ENCODE data around the gene TARDBP.
"Not testable (repeated sequence)": the region's sequence is repeated elsewhere in the genome, so short reads cannot be mapped to it uniquely, and the experiment has no call there.

Gene TARDBP

DNA sequence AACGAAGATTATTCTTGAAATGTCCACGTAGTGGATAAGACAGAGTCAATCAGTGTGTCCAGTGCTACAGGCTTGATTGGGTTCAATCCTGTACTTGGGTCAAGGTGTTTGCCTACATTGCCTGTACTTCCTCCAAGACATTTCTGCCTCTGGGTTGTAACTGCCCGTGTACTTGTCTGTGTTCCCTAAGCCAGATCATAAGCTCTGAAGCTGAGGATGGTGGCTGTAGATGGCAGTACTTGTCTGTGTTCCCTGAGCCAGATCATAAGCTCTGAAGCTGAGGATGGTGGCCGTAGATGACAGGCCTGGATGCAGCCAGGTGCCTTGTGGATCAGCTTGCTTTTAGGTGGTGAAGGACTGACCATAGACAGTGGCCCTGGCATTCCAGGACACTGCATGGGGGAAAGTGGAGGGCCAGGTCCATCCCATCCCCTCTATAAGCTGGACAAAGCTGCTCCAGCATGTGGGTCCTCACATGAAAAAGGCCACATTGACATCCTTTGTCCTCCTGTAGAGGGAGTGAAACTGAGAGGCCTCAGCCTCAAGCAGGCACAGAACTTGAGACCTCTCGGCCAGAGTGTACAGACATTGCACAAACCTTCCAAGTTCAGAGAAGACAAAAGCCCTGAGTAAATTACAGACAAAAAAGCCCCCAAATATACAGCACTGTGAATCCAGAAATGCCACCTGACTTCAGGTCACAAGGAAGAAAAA, 49.4 kb downstream of the TARDBP start:
- POLR2A ChIA-PET = interaction anchor here (0.8 kb wide), 1 partner anchor 9 kb away, joined by 3 read pairs; no protein-coding TSS in a partner anchor
- DNase-seq (ENCODE audit: extremely low spot score) = no peak
- TF ChIP-seq CTCF (IDR thresholded peaks at IDR 0.05; ENCODE audit: control extremely low read depth, extremely low read depth, low read depth, missing control alignments) = no peak
- CTCF ChIA-PET = interaction anchor here (1.2 to 5.3 kb wide), 3 partner anchors 10 to 23 kb away, joined by 3 to 63 read pairs (median 39); no protein-coding TSS in a partner anchor

GRCh38 chr1:11062965-11063401, 50.5 kb downstream of the TARDBP start:
- TF ChIP-seq CTCF (IDR thresholded peaks at IDR 0.05; ENCODE audit: control extremely low read depth, extremely low read depth, low read depth, missing control alignments) = no peak
- DNase-seq (ENCODE audit: extremely low spot score) = peak; percentile 71
- CTCF ChIA-PET = interaction anchor here (5.3 kb wide), 2 partner anchors 10 to 25 kb away, joined by 39 to 63 read pairs; no protein-coding TSS in a partner anchor
- POLR2A ChIA-PET = no interaction called here

GRCh38 chr1:11063937-11064537, 51.6 kb downstream of the TARDBP start:
- CTCF ChIA-PET = interaction anchor here (5.3 kb wide), 2 partner anchors 8 to 26 kb away, joined by 39 to 63 read pairs; no protein-coding TSS in a partner anchor
- POLR2A ChIA-PET; DNase-seq (ENCODE audit: extremely low spot score): not testable (repeated sequence)

DNA sequence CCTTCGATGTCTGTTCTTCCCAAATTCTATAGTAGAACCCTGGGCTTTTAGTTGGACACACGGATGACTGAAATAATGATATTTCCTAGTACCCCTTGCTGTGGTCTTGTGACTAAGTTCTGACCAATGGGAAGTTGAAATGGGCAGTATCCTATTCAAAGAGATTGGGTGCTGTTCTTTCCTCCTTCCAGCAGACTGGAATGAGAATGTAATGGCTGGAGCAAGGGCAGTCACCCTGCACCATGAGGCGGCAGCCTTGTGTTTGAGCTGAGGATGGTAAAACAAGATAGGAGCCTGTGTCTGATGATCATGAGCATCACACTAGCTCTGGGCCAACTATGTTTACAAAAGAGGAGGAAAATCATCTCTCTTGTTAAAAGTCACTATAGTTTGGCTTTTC, 52.5 kb downstream of the TARDBP start:
- DNase-seq (ENCODE audit: extremely low spot score) = no peak
- CTCF ChIA-PET = interaction anchor here (1.0 kb wide), 1 partner anchor 27 kb away, joined by 3 read pairs; no protein-coding TSS in a partner anchor
- POLR2A ChIA-PET = no interaction called here
- TF ChIP-seq CTCF (IDR thresholded peaks at IDR 0.05; ENCODE audit: control extremely low read depth, extremely low read depth, low read depth, missing control alignments) = no peak

DNA sequence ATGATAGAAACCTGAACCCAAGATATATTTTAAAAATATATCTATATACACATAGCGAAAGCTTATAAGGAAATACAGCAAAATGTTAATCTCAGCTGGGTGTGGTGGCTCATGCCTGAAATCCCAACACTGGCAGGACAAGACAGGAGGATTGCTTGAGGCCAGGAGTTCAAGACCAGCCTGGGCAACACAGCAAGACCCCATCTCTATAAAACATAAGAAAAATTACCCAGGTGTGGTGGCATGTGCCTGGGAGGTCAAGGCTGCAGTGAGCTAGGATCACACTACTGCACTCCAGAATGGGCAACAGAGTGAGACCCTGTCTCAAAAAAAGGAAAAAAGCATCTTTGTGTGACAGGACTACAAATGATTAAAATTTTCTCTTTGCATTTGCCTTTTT, 53.3 kb downstream of the TARDBP start:
- no peak for TF ChIP-seq CTCF (IDR thresholded peaks at IDR 0.05; ENCODE audit: control extremely low read depth, extremely low read depth, low read depth, missing control alignments)
- ChIA-PET CTCF (interaction anchor here (1.0 to 3.3 kb wide), 2 partner anchors 28 kb away, joined by 3 to 12 read pairs; no protein-coding TSS in a partner anchor), POLR2A (no interaction called here)
- DNase-seq (ENCODE audit: extremely low spot score) = no peak

- no peak for DNase-seq (ENCODE audit: extremely low spot score)
- CTCF ChIA-PET = interaction anchor here (3.3 kb wide), 1 partner anchor 30 kb away, joined by 12 read pairs; no protein-coding TSS in a partner anchor
- TF ChIP-seq CTCF (IDR thresholded peaks at IDR 0.05; ENCODE audit: control extremely low read depth, extremely low read depth, low read depth, missing control alignments) = no peak
- POLR2A ChIA-PET = no interaction called here
These were observed 55.5 kb downstream of the TARDBP start for GRCh38 chr1:11067716-11068599.

Measured in GM10248 (cell line).